Peyer's patch (tissue), 4 donors: ENCODE results near the gene IRS1.

Source experiments
- POLR2A ChIP-seq, 2 donors: fragments of 450-650 bp; IDR thresholded peaks; one replicate each; pipeline ENCODE4 v1.5.1; 2017; ENCODE audit warnings: antibody characterized with exemption in 2 of 2, mild to moderate bottlenecking in 2 of 2, moderate library complexity in 2 of 2
- TF ChIP-seq, protein P1 (sequence below), 6 experiments: fragments of 450-650 bp in 4 of 6; fragments of 200-600 bp in 2 of 6; sonication (generic) in 1 of 6; IDR thresholded peaks; one replicate each; pipeline ENCODE4 v1.5.1; 2017 to 2019; ENCODE audit warnings: antibody characterized with exemption in 6 of 6, mild to moderate bottlenecking in 3 of 6, moderate library complexity in 1 of 6

DNA sequence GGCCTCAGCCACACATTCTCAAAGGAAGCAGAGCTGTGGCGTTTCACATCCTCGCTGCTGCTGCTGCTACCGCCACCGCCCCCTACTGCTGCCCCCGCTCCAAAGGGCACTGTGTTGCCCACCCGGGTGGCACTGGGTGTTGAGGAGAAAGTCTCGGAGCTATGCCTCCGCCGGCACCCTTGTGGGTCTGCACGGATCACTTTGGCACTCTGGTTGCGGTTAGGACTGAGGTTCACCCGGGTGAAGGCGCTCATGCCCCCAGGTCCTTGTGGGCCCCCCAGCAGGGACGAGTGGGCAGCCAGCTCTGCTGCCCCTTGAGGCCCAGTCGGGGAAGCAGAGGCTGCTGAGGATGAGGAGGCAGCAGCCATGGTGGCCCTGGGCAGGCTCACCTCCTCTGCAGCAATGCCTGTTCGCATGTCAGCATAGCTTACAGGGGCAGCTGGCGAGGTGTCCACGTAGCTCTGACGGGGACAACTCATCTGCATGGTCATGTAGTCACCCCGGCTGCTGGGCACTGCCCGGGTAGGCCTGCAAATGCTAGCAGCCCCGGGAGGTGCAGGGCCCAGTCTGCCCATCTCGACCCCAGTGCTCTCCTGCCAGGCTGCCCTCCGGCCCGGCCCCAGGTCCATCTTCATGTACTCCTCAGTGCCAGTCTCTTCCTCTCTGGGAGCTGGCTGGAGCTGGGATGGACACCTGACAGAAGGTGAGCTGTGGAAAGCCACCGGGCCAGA, 4.2 kb downstream of the IRS1 start:
- TF ChIP-seq, protein P1, sequence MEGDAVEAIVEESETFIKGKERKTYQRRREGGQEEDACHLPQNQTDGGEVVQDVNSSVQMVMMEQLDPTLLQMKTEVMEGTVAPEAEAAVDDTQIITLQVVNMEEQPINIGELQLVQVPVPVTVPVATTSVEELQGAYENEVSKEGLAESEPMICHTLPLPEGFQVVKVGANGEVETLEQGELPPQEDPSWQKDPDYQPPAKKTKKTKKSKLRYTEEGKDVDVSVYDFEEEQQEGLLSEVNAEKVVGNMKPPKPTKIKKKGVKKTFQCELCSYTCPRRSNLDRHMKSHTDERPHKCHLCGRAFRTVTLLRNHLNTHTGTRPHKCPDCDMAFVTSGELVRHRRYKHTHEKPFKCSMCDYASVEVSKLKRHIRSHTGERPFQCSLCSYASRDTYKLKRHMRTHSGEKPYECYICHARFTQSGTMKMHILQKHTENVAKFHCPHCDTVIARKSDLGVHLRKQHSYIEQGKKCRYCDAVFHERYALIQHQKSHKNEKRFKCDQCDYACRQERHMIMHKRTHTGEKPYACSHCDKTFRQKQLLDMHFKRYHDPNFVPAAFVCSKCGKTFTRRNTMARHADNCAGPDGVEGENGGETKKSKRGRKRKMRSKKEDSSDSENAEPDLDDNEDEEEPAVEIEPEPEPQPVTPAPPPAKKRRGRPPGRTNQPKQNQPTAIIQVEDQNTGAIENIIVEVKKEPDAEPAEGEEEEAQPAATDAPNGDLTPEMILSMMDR (IDR thresholded peaks at IDR 0.05) = no peak
- no peak for TF ChIP-seq POLR2A (IDR thresholded peaks at IDR 0.05)
